SH-SY5Y (cell line): Measurements from ENCODE around the gene TAOK3.

Experiments
- GATA2 ChIP-seq: IDR thresholded peaks from 2 replicates; pipeline ENCODE4 v1.6.1; 2011; ENCODE audit warnings: mild to moderate bottlenecking, low read depth, low read length
- GATA3 ChIP-seq: IDR thresholded peaks from 2 replicates; pipeline ENCODE4 v1.6.1; 2011; ENCODE audit warnings: low read depth, mild to moderate bottlenecking, low read length, moderate library complexity

- TF ChIP-seq GATA2 (no peak), GATA3 (no peak)
Observed at GRCh38 chr12:118374909-118375308, 2.2 kb upstream of the TAOK3 start.
